IMR-90 (cell line): ENCODE results near the gene PLA2G4E. TPM values are rescaled to one million over a fixed set of nuclear protein-coding genes. Genes with fewer than 3 reads are reported as not detected.

Experiments
- ATAC-seq: fragments of 200-7000 bp; cut with Tn5 transposase; 2 replicates; pipeline ENCODE4 v1.9.1; 2020; ENCODE audit warnings: low read depth, mild to moderate bottlenecking, moderate library complexity
- BruUV-seq: library from RNA; stranded (reverse); fragments of 400-500 nt; replicated peaks from 2 replicates; lab custom pipeline; 2021; lab: Mats Ljungman, UMichigan
- CTCF ChIA-PET: fragments of 300-600 bp; formaldehyde crosslinking; extraction: SDS; loops from one replicate; lab custom pipeline; 2021; ENCODE audit warnings: antibody characterized with exemption; lab: Yijun Ruan, JAX
- POLR2A ChIA-PET: fragments of 300-600 bp; sonication (Branson Sonifier 250); formaldehyde crosslinking; loops from one replicate; lab custom pipeline; 2022; ENCODE audit warnings: antibody characterized with exemption; ENCODE audit not compliant: unreplicated experiment; lab: Charles Lee
- DNase-seq: peaks from one replicate; pipeline ENCODE4 v3.0.0; 2013
- H2AFZ ChIP-seq: replicated peaks from 2 replicates; pipeline ENCODE3; 2013; ENCODE audit warnings: low read length, mild to moderate bottlenecking; ENCODE audit not compliant: poor library complexity
- H2AK5ac ChIP-seq: 2 replicates; pipeline ENCODE4 v1.6.1; 2013; ENCODE audit warnings: low read depth, low read length, inconsistent platforms
- H2AK9ac ChIP-seq: replicated peaks from 2 replicates; pipeline ENCODE3; 2013; ENCODE audit warnings: mild to moderate bottlenecking, low read depth, low read length, moderate library complexity; ENCODE audit not compliant: poor library complexity
- H2BK120ac ChIP-seq: 2 replicates; pipeline ENCODE4 v1.6.1; 2013; ENCODE audit warnings: low read depth, low read length, inconsistent platforms
- H2BK15ac ChIP-seq: 3 replicates; pipeline ENCODE4 v1.6.1; 2013; ENCODE audit warnings: low read depth, low read length, inconsistent platforms
- H2BK20ac ChIP-seq: 2 replicates; pipeline ENCODE4 v1.6.1; 2013; ENCODE audit warnings: low read depth, mild to moderate bottlenecking, inconsistent platforms, low read length, moderate library complexity
- H2BK5ac ChIP-seq: 2 replicates; pipeline ENCODE4 v1.6.1; 2013; ENCODE audit warnings: mild to moderate bottlenecking, low read depth, low read length, inconsistent platforms; ENCODE audit not compliant: poor library complexity, severe bottlenecking
- H3K14ac ChIP-seq: replicated peaks from 2 replicates; pipeline ENCODE4 v1.6.1; 2013; ENCODE audit warnings: low read depth, low read length, inconsistent platforms
- H3K18ac ChIP-seq: 2 replicates; pipeline ENCODE4 v1.6.1; 2013; ENCODE audit warnings: low read depth, low read length, control low read depth
- H3K23ac ChIP-seq: 2 replicates; pipeline ENCODE4 v1.6.1; 2013; ENCODE audit warnings: low read depth, low read length, inconsistent platforms
- H3K27ac ChIP-seq: 2 replicates; pipeline ENCODE4 v1.5.1; 2013; ENCODE audit warnings: mild to moderate bottlenecking, control low read depth, low read length; ENCODE audit not compliant: insufficient read depth
- H3K27me3 ChIP-seq: 2 replicates; pipeline ENCODE4 v1.6.1; 2013; ENCODE audit warnings: low read length; ENCODE audit not compliant: control insufficient read depth, insufficient read depth
- H3K36me3 ChIP-seq: 2 replicates; pipeline ENCODE4 v1.6.1; 2013; ENCODE audit warnings: low read length, mixed read lengths; ENCODE audit not compliant: control insufficient read depth, insufficient read depth
- H3K4ac ChIP-seq: 2 replicates; pipeline ENCODE4 v1.6.1; 2013; ENCODE audit warnings: low read depth, low read length, inconsistent platforms
- H3K4me1 ChIP-seq: 2 replicates; pipeline ENCODE4 v1.6.1; 2013; ENCODE audit warnings: low read length, mixed read lengths; ENCODE audit not compliant: control insufficient read depth, insufficient read depth
- H3K4me2 ChIP-seq: 2 replicates; pipeline ENCODE4 v1.6.1; 2013; ENCODE audit warnings: low read depth, mild to moderate bottlenecking, control low read depth, low read length, moderate library complexity
- H3K4me3 ChIP-seq: 2 replicates; pipeline ENCODE4 v1.5.1; 2013; ENCODE audit warnings: low read depth, mild to moderate bottlenecking, control low read depth, low read length, moderate library complexity; ENCODE audit not compliant: insufficient read depth
- H3K56ac ChIP-seq: 2 replicates; pipeline ENCODE4 v1.6.1; 2013; ENCODE audit warnings: low read length, inconsistent platforms; ENCODE audit not compliant: insufficient read depth; ENCODE audit errors: extremely low read depth
- H3K79me1 ChIP-seq, 2 experiments: 2 replicates each; pipeline ENCODE4 v1.6.1; 2013; ENCODE audit warnings: low read length in 2 of 2, inconsistent platforms in 1 of 2, low read depth in 1 of 2
- H3K9ac ChIP-seq: 2 replicates; pipeline ENCODE4 v1.6.1; 2013; ENCODE audit warnings: low read depth, low read length, control low read depth
- H3K9me1 ChIP-seq: 2 replicates; pipeline ENCODE4 v1.6.1; 2013; ENCODE audit warnings: low read length, inconsistent platforms; ENCODE audit not compliant: insufficient read depth
- H3K9me3 ChIP-seq: 2 replicates; pipeline ENCODE4 v1.6.1; 2013; ENCODE audit warnings: low read length; ENCODE audit not compliant: control insufficient read depth, insufficient read depth
- H4K20me1 ChIP-seq: 2 replicates; pipeline ENCODE4 v1.6.1; 2013; ENCODE audit warnings: low read length, inconsistent platforms; ENCODE audit not compliant: insufficient read depth
- H4K5ac ChIP-seq: 2 replicates; pipeline ENCODE4 v1.6.1; 2013; ENCODE audit warnings: mild to moderate bottlenecking, low read depth, low read length, control low read depth
- H4K8ac ChIP-seq, 2 experiments: 2 replicates each; pipeline ENCODE4 v1.6.1; 2013; ENCODE audit warnings: low read depth in 2 of 2, low read length in 2 of 2, control low read depth in 1 of 2, inconsistent platforms in 1 of 2
- H4K91ac ChIP-seq: 2 replicates; pipeline ENCODE4 v1.6.1; 2013; ENCODE audit warnings: low read depth, low read length, inconsistent platforms; ENCODE audit not compliant: insufficient read depth
- CHD1 ChIP-seq: IDR thresholded peaks from 2 replicates; pipeline ENCODE4 v1.6.1; 2012; ENCODE audit warnings: low read depth, low read length, improper control_type of control experiment
- FOS ChIP-seq: fragments of 150-350 bp; IDR thresholded peaks from 2 replicates; pipeline ENCODE4 v1.6.1; 2016; ENCODE audit warnings: low read depth, low read length
- MAZ ChIP-seq: IDR thresholded peaks from 2 replicates; pipeline ENCODE4 v1.6.1; 2012; ENCODE audit warnings: low read depth, mild to moderate bottlenecking, low read length, improper control_type of control experiment, moderate library complexity, borderline replicate concordance
- MXI1 ChIP-seq: IDR thresholded peaks from 2 replicates; pipeline ENCODE4 v1.6.1; 2012; ENCODE audit warnings: low read depth, mild to moderate bottlenecking, low read length, moderate library complexity, borderline replicate concordance
- POLR2A ChIP-seq: IDR thresholded peaks from 2 replicates; pipeline ENCODE4 v1.6.1; 2012; ENCODE audit warnings: mild to moderate bottlenecking, low read depth, low read length
- RAD21 ChIP-seq: IDR thresholded peaks from 2 replicates; pipeline ENCODE4 v1.6.1; 2012; ENCODE audit warnings: low read length, improper control_type of control experiment
- RCOR1 ChIP-seq: IDR thresholded peaks from 2 replicates; pipeline ENCODE4 v1.6.1; 2012; ENCODE audit warnings: mild to moderate bottlenecking, low read length, improper control_type of control experiment; ENCODE audit not compliant: insufficient replicate concordance
- USF2 ChIP-seq: fragments of 150-350 bp; IDR thresholded peaks from 2 replicates; pipeline ENCODE4 v1.6.1; 2017; ENCODE audit warnings: mild to moderate bottlenecking, antibody characterized with exemption, low read length, low read depth
- WGBS, 2 experiments: methylation state at CpG; one replicate each; pipeline versions ENCODE4 v1.1.5 to v1.1.7; 2013; ENCODE audit warnings: missing lambda C conversion rate in 2 of 2; ENCODE audit not compliant: insufficient read length in 1 of 2; ENCODE audit errors: extremely low coverage in 2 of 2; 5-methylcytosine and 5-hydroxymethylcytosine counted together
- dilution Hi-C: fragments of 300-500 bp; cut with HindIII; formaldehyde crosslinking; loops from one replicate; pipeline ENCODE4 v1.14.3; 2018; ENCODE audit warnings: low sequenced_read_pairs; ENCODE audit not compliant: unreplicated experiment
- in situ Hi-C: fragments of 300-500 bp; cut with MboI; formaldehyde crosslinking; loops from 3 replicates; pipeline ENCODE4 v1.14.3; 2019; ENCODE audit warnings: low sequenced_read_pairs, inconsistent platforms, mixed read lengths
- intact Hi-C: fragments of 100-400 bp; cut with micrococcal nuclease; formaldehyde crosslinking; loops from 2 replicates; pipeline ENCODE4 v1.10.0; 2022
- polyA plus RNA-seq, 3 experiments: library from polyadenylated mRNA; depleted of rRNA; stranded (reverse); fragments of >200 nt; gene quantifications; 2 replicates each; pipeline ENCODE4 v1.2.3, GENCODE V29; 2012; ENCODE audit warnings: low replicate concordance in 1 of 3
- total RNA-seq: library from RNA; depleted of rRNA; stranded (reverse); fragments of >200 nt; gene quantifications from 2 replicates; pipeline ENCODE4 v1.2.3, GENCODE V29; 2012

Gene PLA2G4E
- total and polyA plus RNA-seq, 2 of the 4 experiments (the other 2 are of a cell fraction), result not detected

- no peak for TF ChIP-seq RAD21
- TF ChIP-seq MAZ, result no peak
- TF ChIP-seq USF2, result no peak
- TF ChIP-seq RCOR1, result no peak
- TF ChIP-seq MXI1, result no peak
- TF ChIP-seq CHD1, result no peak
- no peak for TF ChIP-seq FOS
- no peak for TF ChIP-seq POLR2A
- Histone ChIP-seq H4K91ac (no peak overlapping the region), H3K36me3 (no peaks in the 10 kb centered on the region), H2BK120ac (no peak overlapping the region), H3K4me2 (no peak overlapping the region), H3K79me1 (no peaks in the 10 kb centered on the region), H2AK9ac (no peak overlapping the region), H3K9ac (no peak overlapping the region), H4K5ac (no peak overlapping the region), H3K18ac (no peak overlapping the region), H2AK5ac (no peak overlapping the region), H3K23ac (no peak overlapping the region), H3K9me1 (no peaks in the 10 kb centered on the region), H3K56ac (no peak overlapping the region), H4K8ac (no peak overlapping the region), H3K4me3 (no peak overlapping the region), H3K14ac (no peak overlapping the region), H2AFZ (no peak overlapping the region), H2BK20ac (no peak overlapping the region), H3K4me1 (no peaks in the 10 kb centered on the region), H2BK15ac (no peak overlapping the region), H3K27ac (no peak overlapping the region), H3K27me3 (peaks cover 40% of the 10 kb centered on the region), H4K20me1 (no peaks in the 10 kb centered on the region), H3K9me3 (no peaks in the 10 kb centered on the region), H3K4ac (no peak overlapping the region), H2BK5ac (no peak overlapping the region)
- no TSS peak for BruUV-seq
- POLR2A ChIA-PET, result no interaction called here
- in situ Hi-C loops (no loop called here), intact Hi-C loops (loop anchor here (2.0 kb wide), 1 partner anchor 87 kb away; no protein-coding TSS in a partner anchor), dilution Hi-C loops (no loop called here)
- no peak for ATAC-seq
- DNase-seq, result no peak
- CTCF ChIA-PET, result interaction anchor here (1.7 kb wide), 2 partner anchors 14 to 90 kb away, joined by 3 to 5 read pairs; no protein-coding TSS in a partner anchor
- no CpG with 5 or more reads among the region's 5 CpGs for WGBS, 2 experiments
These were observed 26.6 kb downstream of the PLA2G4E start for GRCh38 chr15:41994171-41994650.
